Activated naive CD8-positive, alpha-beta T cell (primary cell): ENCODE data around the gene CENPP.

Experiments used
- H3K27ac Mint-ChIP-seq: one replicate; pipeline ENCODE4 v1.8.0; 2021; ENCODE audit warnings: mixed read lengths
- H3K27me3 Mint-ChIP-seq: one replicate; pipeline ENCODE4 v1.8.0; 2021; ENCODE audit warnings: mixed read lengths
- H3K36me3 Mint-ChIP-seq: one replicate; pipeline ENCODE4 v1.8.0; 2021; ENCODE audit warnings: mixed read lengths
- H3K4me1 Mint-ChIP-seq: one replicate; pipeline ENCODE4 v1.8.0; 2021; ENCODE audit warnings: low read depth, mixed read lengths
- H3K4me3 Mint-ChIP-seq: one replicate; pipeline ENCODE4 v1.8.0; 2021; ENCODE audit warnings: mild to moderate bottlenecking, mixed read lengths
- H3K9me3 Mint-ChIP-seq: one replicate; pipeline ENCODE4 v1.8.0; 2021; ENCODE audit warnings: low read depth, mixed read lengths

The CENPP gene

DNA sequence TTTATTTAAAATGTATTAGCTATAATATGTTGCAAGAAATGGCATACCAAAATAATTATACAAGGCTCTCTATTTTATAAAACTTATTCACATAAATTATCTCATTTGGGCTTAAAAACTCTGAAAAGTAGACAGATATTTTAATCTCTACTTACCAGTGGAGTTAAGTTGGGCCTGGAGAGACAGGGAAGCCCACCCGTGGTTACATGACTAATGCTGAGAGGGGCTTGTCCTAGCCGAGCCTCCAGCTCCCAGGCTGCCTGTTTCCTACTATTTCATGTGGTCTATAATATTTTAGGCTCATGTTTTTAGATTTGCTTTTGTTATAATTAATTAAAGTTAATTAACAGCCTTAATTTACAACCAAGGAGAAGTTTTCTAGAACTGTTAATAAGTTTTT, 177.4 kb downstream of the CENPP start:
- Mint-ChIP-seq H3K27ac (no peak overlapping the region), H3K9me3 (no peaks in the 10 kb centered on the region), H3K4me1 (no peaks in the 10 kb centered on the region), H3K4me3 (no peak overlapping the region), H3K27me3 (no peaks in the 10 kb centered on the region), H3K36me3 (no peaks in the 10 kb centered on the region)

DNA sequence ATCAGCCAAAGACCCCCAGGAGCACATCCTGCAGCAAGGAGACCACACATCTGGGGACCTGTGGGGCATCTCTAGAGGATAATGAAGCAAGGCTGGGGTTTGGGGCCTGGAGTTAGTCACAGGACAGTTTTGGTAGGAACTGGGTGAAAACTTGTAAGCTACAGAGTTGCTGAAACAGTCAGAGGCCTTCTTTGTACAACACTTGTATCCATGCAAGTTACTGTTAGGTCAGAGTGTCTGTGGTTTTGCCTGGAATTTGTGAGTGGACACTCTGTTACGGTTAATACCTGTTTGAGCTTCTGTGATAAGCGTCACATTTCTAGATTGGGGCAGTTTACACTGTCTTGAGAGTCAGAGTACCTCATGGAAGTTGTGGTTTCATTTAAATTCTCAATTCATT, 179.1 kb downstream of the CENPP start:
- no peaks in the 10 kb centered on the region for H3K4me1 Mint-ChIP-seq
- H3K36me3 Mint-ChIP-seq, result no peaks in the 10 kb centered on the region
- H3K9me3 Mint-ChIP-seq, result no peaks in the 10 kb centered on the region
- no peaks in the 10 kb centered on the region for H3K27me3 Mint-ChIP-seq
- no peak overlapping the region for H3K27ac Mint-ChIP-seq
- no peak overlapping the region for H3K4me3 Mint-ChIP-seq

GRCh38 chr9:92506184-92506857, 180.6 kb downstream of the CENPP start:
- Mint-ChIP-seq H3K36me3 (no peaks in the 10 kb centered on the region), H3K27ac (no peak overlapping the region), H3K4me3 (no peak overlapping the region), H3K4me1 (no peaks in the 10 kb centered on the region), H3K27me3 (no peaks in the 10 kb centered on the region), H3K9me3 (no peaks in the 10 kb centered on the region)

- Mint-ChIP-seq H3K4me3 (no peak overlapping the region), H3K27ac (no peak overlapping the region), H3K4me1 (no peaks in the 10 kb centered on the region)
Observed at GRCh38 chr9:92507005-92507404, 181.3 kb downstream of the CENPP start.

DNA sequence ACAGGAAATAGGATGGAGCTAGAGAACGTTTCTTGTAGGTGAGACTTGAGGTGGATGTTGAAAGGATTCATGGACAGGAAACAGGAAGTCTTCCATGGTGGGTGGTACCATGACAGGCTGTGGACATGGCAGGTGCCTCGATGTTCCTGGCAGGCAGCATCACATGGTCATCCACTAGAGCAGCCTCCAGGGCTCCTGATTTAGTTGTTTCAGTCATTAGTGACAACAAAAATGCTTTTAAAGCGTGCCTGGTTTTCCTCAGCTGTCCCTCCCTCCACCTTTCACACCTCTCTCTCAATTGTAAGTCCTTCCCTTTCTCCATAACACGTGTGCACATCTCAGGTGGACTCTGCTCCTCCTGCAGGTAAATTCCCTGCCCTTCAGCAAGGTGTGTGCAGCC, 181.7 kb downstream of the CENPP start:
- H3K36me3 Mint-ChIP-seq, result no peaks in the 10 kb centered on the region
- H3K9me3 Mint-ChIP-seq, result no peaks in the 10 kb centered on the region
- no peak overlapping the region for H3K4me3 Mint-ChIP-seq
- no peaks in the 10 kb centered on the region for H3K4me1 Mint-ChIP-seq
- no peak overlapping the region for H3K27ac Mint-ChIP-seq
- no peaks in the 10 kb centered on the region for H3K27me3 Mint-ChIP-seq

More at GRCh38 chr9:92507005-92507404, 181.3 kb downstream of the CENPP start:
- Mint-ChIP-seq H3K9me3 (no peaks in the 10 kb centered on the region), H3K27me3 (no peaks in the 10 kb centered on the region), H3K36me3 (no peaks in the 10 kb centered on the region)

- Mint-ChIP-seq H3K9me3 (no peaks in the 10 kb centered on the region), H3K27ac (no peak overlapping the region), H3K36me3 (no peaks in the 10 kb centered on the region)
Observed at GRCh38 chr9:92508018-92508820, 182.5 kb downstream of the CENPP start.

DNA sequence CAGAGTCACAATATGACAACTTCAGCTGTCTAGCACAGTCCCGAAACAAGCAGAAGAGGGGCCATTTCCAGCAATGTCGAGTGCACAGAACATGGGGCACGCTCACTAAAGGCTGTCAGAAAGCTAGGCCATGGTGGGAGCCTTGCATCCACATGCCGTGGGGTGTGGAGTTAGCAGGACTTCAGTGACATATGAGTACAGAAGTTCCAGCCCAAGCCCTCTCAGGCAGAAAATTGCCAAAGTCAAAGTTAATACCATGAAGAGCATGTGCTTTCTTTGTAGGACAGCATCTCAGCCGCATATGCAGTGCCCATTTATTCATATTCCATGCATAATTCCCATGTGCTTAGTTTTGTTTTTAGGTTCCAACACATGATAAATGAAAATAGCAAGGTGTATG, 183.3 kb downstream of the CENPP start:
- H3K4me1 Mint-ChIP-seq, result no peaks in the 10 kb centered on the region
- no peak overlapping the region for H3K27ac Mint-ChIP-seq
- no peaks in the 10 kb centered on the region for H3K27me3 Mint-ChIP-seq
- H3K4me3 Mint-ChIP-seq, result no peak overlapping the region
- no peaks in the 10 kb centered on the region for H3K36me3 Mint-ChIP-seq
- no peaks in the 10 kb centered on the region for H3K9me3 Mint-ChIP-seq

More at GRCh38 chr9:92508018-92508820, 182.5 kb downstream of the CENPP start:
- no peaks in the 10 kb centered on the region for H3K4me1 Mint-ChIP-seq
- no peak overlapping the region for H3K4me3 Mint-ChIP-seq
- no peaks in the 10 kb centered on the region for H3K27me3 Mint-ChIP-seq

GRCh38 chr9:92510747-92511146, 185.0 kb downstream of the CENPP start:
- no peaks in the 10 kb centered on the region for H3K9me3 Mint-ChIP-seq
- H3K27ac Mint-ChIP-seq, result no peak overlapping the region
- H3K4me3 Mint-ChIP-seq, result no peak overlapping the region
- no peaks in the 10 kb centered on the region for H3K36me3 Mint-ChIP-seq
- no peaks in the 10 kb centered on the region for H3K27me3 Mint-ChIP-seq
- H3K4me1 Mint-ChIP-seq, result no peaks in the 10 kb centered on the region

GRCh38 chr9:92512622-92513021, 186.9 kb downstream of the CENPP start:
- Mint-ChIP-seq H3K27ac (no peak overlapping the region), H3K27me3 (no peaks in the 10 kb centered on the region), H3K4me1 (no peaks in the 10 kb centered on the region), H3K4me3 (no peak overlapping the region), H3K36me3 (no peaks in the 10 kb centered on the region), H3K9me3 (no peaks in the 10 kb centered on the region)

- Mint-ChIP-seq H3K27ac (no peak overlapping the region), H3K27me3 (no peaks in the 10 kb centered on the region), H3K4me3 (no peak overlapping the region), H3K9me3 (no peaks in the 10 kb centered on the region), H3K4me1 (no peaks in the 10 kb centered on the region), H3K36me3 (no peaks in the 10 kb centered on the region)
Observed at GRCh38 chr9:92513349-92513748, 187.6 kb downstream of the CENPP start.

GRCh38 chr9:92514635-92515034, 188.9 kb downstream of the CENPP start:
- no peak overlapping the region for H3K27ac Mint-ChIP-seq
- no peak overlapping the region for H3K4me3 Mint-ChIP-seq
- no peaks in the 10 kb centered on the region for H3K36me3 Mint-ChIP-seq
- H3K4me1 Mint-ChIP-seq, result no peaks in the 10 kb centered on the region
- no peaks in the 10 kb centered on the region for H3K27me3 Mint-ChIP-seq
- no peaks in the 10 kb centered on the region for H3K9me3 Mint-ChIP-seq

DNA sequence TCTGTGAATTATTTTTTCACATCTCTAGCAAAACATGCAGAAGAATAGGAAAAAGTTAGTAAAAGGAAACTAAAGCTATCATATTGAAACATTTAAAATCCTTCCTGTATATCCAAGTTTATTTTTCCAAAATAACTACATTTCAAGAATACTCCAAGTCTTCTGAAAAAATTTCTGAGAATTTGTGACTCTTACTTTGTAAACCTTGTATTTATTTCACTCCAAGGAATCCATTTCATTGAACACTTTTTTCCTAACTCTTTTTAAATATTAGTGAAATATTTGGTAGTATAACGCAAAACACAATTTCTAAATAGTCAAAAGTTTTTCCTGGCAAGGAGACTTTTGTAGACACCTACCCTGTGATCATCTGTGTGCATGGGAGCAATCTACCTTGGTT, 190.8 kb downstream of the CENPP start:
- H3K4me3 Mint-ChIP-seq, result no peak overlapping the region

DNA sequence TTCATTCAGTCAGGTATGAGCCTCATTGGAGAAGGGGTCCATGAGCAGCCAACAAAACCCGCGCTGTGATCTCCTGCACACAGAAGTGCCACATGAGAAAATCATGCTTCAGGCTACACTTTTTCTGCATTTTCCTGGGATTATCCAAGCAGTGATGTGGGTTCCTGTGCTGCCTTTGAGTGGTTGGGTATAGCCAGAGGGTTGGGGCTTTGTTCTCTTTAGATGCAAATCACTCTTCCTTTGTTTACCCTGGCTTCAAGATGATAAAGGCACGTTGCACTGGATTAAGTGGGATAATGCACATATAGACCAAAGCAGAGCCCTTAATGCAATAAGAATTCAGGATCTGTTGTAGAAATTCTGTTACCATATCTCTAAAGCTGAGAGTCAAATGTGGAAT, 191.3 kb downstream of the CENPP start:
- H3K36me3 Mint-ChIP-seq, result no peaks in the 10 kb centered on the region
- no peaks in the 10 kb centered on the region for H3K4me1 Mint-ChIP-seq
- H3K4me3 Mint-ChIP-seq, result no peak overlapping the region
- no peaks in the 10 kb centered on the region for H3K27me3 Mint-ChIP-seq
- no peak overlapping the region for H3K27ac Mint-ChIP-seq
- no peaks in the 10 kb centered on the region for H3K9me3 Mint-ChIP-seq

More for the DNA sequence above, 190.8 kb downstream of the CENPP start:
- H3K4me1 Mint-ChIP-seq, result no peaks in the 10 kb centered on the region
- H3K27me3 Mint-ChIP-seq, result no peaks in the 10 kb centered on the region
- H3K9me3 Mint-ChIP-seq, result no peaks in the 10 kb centered on the region
- no peaks in the 10 kb centered on the region for H3K36me3 Mint-ChIP-seq
- H3K27ac Mint-ChIP-seq, result no peak overlapping the region

DNA sequence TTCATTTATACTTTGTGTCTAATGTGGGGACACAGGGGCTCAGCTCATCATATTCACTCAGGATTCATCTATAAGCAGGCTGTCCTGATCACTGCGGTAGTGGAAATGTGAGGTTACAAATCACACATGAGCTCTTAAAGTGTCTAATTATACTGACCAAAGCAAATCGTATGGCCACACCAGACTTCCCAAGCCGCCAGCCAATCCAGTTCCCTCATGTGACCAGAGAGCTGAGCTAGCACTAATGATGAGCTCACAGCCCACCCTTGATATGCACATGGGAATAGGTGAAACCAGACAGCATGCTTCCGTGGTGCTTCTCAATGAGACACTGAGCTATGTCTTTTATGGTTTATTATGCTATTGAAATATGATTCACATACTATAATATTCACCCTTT, 192.4 kb downstream of the CENPP start:
- no peaks in the 10 kb centered on the region for H3K4me1 Mint-ChIP-seq
- H3K36me3 Mint-ChIP-seq, result no peaks in the 10 kb centered on the region
- H3K27me3 Mint-ChIP-seq, result no peaks in the 10 kb centered on the region
- H3K27ac Mint-ChIP-seq, result no peak overlapping the region
- no peak overlapping the region for H3K4me3 Mint-ChIP-seq
- no peaks in the 10 kb centered on the region for H3K9me3 Mint-ChIP-seq

DNA sequence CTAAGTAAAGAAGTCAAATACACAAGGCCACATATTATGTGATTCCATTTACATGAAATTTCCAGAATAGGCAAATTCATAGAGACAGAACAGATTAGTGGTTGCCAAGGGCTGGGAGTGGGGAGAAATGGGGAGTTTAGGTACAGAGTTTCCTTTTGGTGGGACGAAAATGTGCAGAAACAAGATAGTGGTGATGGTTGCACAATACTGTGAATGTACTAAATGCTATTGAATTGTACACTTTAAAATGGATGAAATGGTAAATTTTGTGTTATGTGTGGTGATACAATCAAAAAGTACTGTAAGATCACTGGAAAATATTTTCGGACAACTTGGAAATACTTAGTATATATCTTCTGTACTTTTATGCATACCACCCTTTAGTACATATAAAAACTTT, 195.1 kb downstream of the CENPP start:
- Mint-ChIP-seq H3K4me1 (no peaks in the 10 kb centered on the region), H3K27me3 (no peaks in the 10 kb centered on the region), H3K4me3 (no peak overlapping the region), H3K36me3 (no peaks in the 10 kb centered on the region), H3K27ac (no peak overlapping the region), H3K9me3 (no peaks in the 10 kb centered on the region)
